T-cell (primary cell): ENCODE results near the gene DOK5. TPM values are rescaled to one million over a fixed set of nuclear protein-coding genes. Genes with fewer than 3 reads are reported as not detected.
"Not testable (repeated sequence)": the region's sequence is repeated elsewhere in the genome, so short reads cannot be mapped to it uniquely, and the experiment has no call there.

Source experiments
- ATAC-seq, 4 experiments: fragments of 200-7000 bp in 3 of 4; fragments of 150-1000 bp in 1 of 4; cut with Tn5 transposase; replicated peaks in 1 of 4; 1 replicate in 3 of 4; 2 replicates in 1 of 4; pipeline ENCODE4 v1.10.0; 2021; ENCODE audit warnings: moderate library complexity in 3 of 4, mild to moderate bottlenecking in 2 of 4, moderate number of reproducible peaks in 1 of 4
- CTCF ChIA-PET, 2 donors: fragments of 300-600 bp; sonication (Branson Sonifier 250); formaldehyde crosslinking; loops; one replicate each; lab custom pipeline; 2022; ENCODE audit warnings: antibody characterized with exemption in 2 of 2; lab: Charles Lee
- POLR2A ChIA-PET, 2 donors: fragments of 300-600 bp; sonication (Branson Sonifier 250); formaldehyde crosslinking; loops; one replicate each; lab custom pipeline; 2022; ENCODE audit warnings: antibody characterized with exemption in 2 of 2; lab: Charles Lee
- DNase-seq, 35 experiments: peaks; one replicate each; pipeline versions ENCODE4 v3.0.0 to v3.0.0-alpha.2; 2013 to 2023
- H3K27ac ChIP-seq: one replicate; pipeline ENCODE4 v1.5.1; 2013; ENCODE audit warnings: low read length
- H3K27me3 ChIP-seq, 2 experiments: replicated peaks in 1 of 2; 1 replicate in 1 of 2; 2 replicates in 1 of 2; pipeline versions ENCODE4 v1.6.1 to v1.7.0; 2013; ENCODE audit warnings: low read length in 1 of 2, mixed read lengths in 1 of 2; ENCODE audit not compliant: control insufficient read depth in 2 of 2, insufficient read depth in 2 of 2; ENCODE audit errors: extremely low read depth in 1 of 2
- H3K36me3 ChIP-seq, 2 donors: 1 replicate in 1 of 2; 2 replicates in 1 of 2; pipeline versions ENCODE4 v1.6.1 to v1.7.0; 2013; ENCODE audit warnings: low read length in 1 of 2; ENCODE audit not compliant: control insufficient read depth in 2 of 2, insufficient read depth in 1 of 2; ENCODE audit errors: extremely low read depth in 1 of 2
- H3K4me1 ChIP-seq, 2 experiments: 1 replicate in 1 of 2; 2 replicates in 1 of 2; pipeline versions ENCODE4 v1.6.1 to v1.7.0; 2013; ENCODE audit warnings: low read length in 2 of 2, mixed read lengths in 1 of 2; ENCODE audit not compliant: insufficient read depth in 2 of 2, control insufficient read depth in 1 of 2; ENCODE audit errors: extremely low read depth in 1 of 2
- H3K4me3 ChIP-seq, 2 donors: 1 replicate in 1 of 2; 2 replicates in 1 of 2; pipeline versions ENCODE4 v1.5.1 to v1.7.0; 2013; ENCODE audit warnings: mild to moderate bottlenecking in 2 of 2, low read length in 1 of 2, moderate library complexity in 1 of 2; ENCODE audit not compliant: control insufficient read depth in 1 of 2; ENCODE audit errors: extremely low read depth in 1 of 2
- H3K9me3 ChIP-seq: 2 replicates; pipeline ENCODE4 v1.7.0; 2013
- H3K27ac Mint-ChIP-seq, 2 donors: one replicate each; pipeline ENCODE4 v1.8.0; 2020 to 2021; ENCODE audit warnings: mild to moderate bottlenecking in 2 of 2, mixed read lengths in 2 of 2
- H3K27me3 Mint-ChIP-seq, 2 donors: one replicate each; pipeline ENCODE4 v1.8.0; 2021 to 2022; ENCODE audit warnings: mixed read lengths in 2 of 2
- H3K36me3 Mint-ChIP-seq: one replicate; pipeline ENCODE4 v1.8.0; 2021; ENCODE audit warnings: mixed read lengths
- H3K4me1 Mint-ChIP-seq, 3 donors: one replicate each; pipeline ENCODE4 v1.8.0; 2020 to 2022; ENCODE audit warnings: mixed read lengths in 3 of 3, mild to moderate bottlenecking in 1 of 3
- H3K4me3 Mint-ChIP-seq, 3 donors: one replicate each; pipeline ENCODE4 v1.8.0; 2020 to 2022; ENCODE audit warnings: mild to moderate bottlenecking in 3 of 3, mixed read lengths in 3 of 3, moderate library complexity in 3 of 3
- H3K9me3 Mint-ChIP-seq, 3 donors: one replicate each; pipeline ENCODE4 v1.8.0; 2020 to 2022; ENCODE audit warnings: mixed read lengths in 3 of 3
- WGBS: methylation state at CpG from one replicate; pipeline ENCODE4 v1.1.5; 2013; ENCODE audit warnings: missing lambda C conversion rate; ENCODE audit not compliant: insufficient coverage; 5-methylcytosine and 5-hydroxymethylcytosine counted together
- total RNA-seq, 35 experiments: library from RNA in 6 of 35; stranded (reverse) in 6 of 35; fragments of 120-200 nt in 1 of 35; gene quantifications; one replicate each; pipeline versions ENCODE4 v1.2.1 to v1.2.4 and lab custom pipeline; 2013 to 2026

The DOK5 gene
- total RNA-seq, 5 donors from 2014 or later (not counting 1 experiment from before 2014, with no cell fraction given) = not detected

- no peak for DNase-seq
- H3K4me1 ChIP-seq = no peaks in the 10 kb centered on the region
- H3K27me3 Mint-ChIP-seq = peaks cover 6 to 12% of the 10 kb centered on the region in 2 donors
- no peak for ATAC-seq
- H3K9me3 ChIP-seq = no peaks in the 10 kb centered on the region
- H3K36me3 Mint-ChIP-seq = no peaks in the 10 kb centered on the region
- POLR2A ChIA-PET = no interaction called here
- CTCF ChIA-PET = no interaction called here
- H3K4me3 ChIP-seq = no peak overlapping the region
- no CpG with 5 or more reads among the region's 3 CpGs for WGBS
- H3K9me3 Mint-ChIP-seq = no peaks in the 10 kb centered on the region
- H3K4me3 Mint-ChIP-seq = no peak overlapping the region
- H3K27me3 ChIP-seq = no peaks in the 10 kb centered on the region
- no peak overlapping the region for H3K27ac Mint-ChIP-seq
- no peaks in the 10 kb centered on the region for H3K36me3 ChIP-seq
- H3K27ac ChIP-seq = no peak overlapping the region
- H3K4me1 Mint-ChIP-seq = no peaks in the 10 kb centered on the region
These were observed 40.4 kb upstream of the DOK5 start for GRCh38 chr20:54435015-54435414.

DNA sequence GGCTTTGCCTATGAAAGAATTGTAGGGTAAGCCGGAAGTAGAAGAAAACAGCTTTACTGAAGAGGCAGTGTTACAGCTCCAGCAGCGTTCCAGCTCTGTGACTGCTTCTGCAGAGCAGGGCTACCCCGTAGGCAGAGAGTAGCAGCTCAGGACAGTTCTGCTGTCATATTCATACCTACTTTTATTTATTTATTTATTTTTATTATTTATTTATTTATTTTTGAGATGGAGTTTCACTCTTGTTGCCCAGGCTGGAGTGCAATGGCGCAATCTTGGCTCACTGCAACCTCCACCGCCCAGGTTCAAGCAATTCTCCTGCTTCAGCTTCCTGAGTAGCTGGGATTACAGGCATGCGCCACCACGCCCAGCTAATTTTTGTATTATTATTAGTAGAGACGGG is 39.0 kb upstream of the DOK5 start:
- H3K9me3 Mint-ChIP-seq, H3K27ac Mint-ChIP-seq, DNase-seq, ATAC-seq, H3K36me3 Mint-ChIP-seq, H3K27me3 ChIP-seq, H3K36me3 ChIP-seq, H3K9me3 ChIP-seq, H3K4me1 Mint-ChIP-seq, POLR2A ChIA-PET, H3K4me3 ChIP-seq, H3K27ac ChIP-seq, H3K4me1 ChIP-seq, H3K4me3 Mint-ChIP-seq: not testable (repeated sequence)
- CTCF ChIA-PET = interaction anchor here in 1 of 2 donors (0.6 kb wide), 1 partner anchor 97 kb away, joined by 3 read pairs; no protein-coding TSS in a partner anchor
- peaks cover 6 to 12% of the 10 kb centered on the region in 2 donors for H3K27me3 Mint-ChIP-seq
- WGBS = 76% methylated on average over 3 of the region's 8 CpGs

DNA sequence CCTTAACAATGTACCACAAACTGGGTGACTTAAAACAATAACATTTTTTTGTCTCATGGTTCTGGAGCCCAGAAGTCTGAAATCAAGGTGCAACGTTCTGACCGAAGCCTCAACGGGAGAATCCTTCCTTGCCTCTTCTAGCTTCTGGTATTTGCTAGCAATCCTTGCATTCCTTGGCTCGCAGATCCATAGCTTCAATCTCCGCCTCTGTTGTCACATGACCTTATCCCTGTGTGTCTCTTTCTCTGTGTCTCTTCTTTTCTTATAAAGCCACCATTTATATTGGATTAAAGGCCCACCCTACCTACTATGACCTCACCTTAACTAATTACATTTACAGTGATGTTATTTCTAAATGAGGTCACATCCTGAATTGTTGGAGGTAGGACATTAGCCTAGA is 37.2 kb upstream of the DOK5 start:
- ATAC-seq = no peak
- Histone ChIP-seq H3K4me3 (no peak overlapping the region), H3K4me1 (no peaks in the 10 kb centered on the region), H3K9me3 (no peaks in the 10 kb centered on the region), H3K27ac (no peak overlapping the region), H3K27me3 (no peaks in the 10 kb centered on the region), H3K36me3 (no peaks in the 10 kb centered on the region)
- Mint-ChIP-seq H3K27ac (no peak overlapping the region), H3K4me1 (no peaks in the 10 kb centered on the region), H3K27me3 (peaks cover 6 to 12% of the 10 kb centered on the region in 2 donors), H3K4me3 (no peak overlapping the region), H3K36me3 (no peaks in the 10 kb centered on the region), H3K9me3 (peaks cover 0 to 6% (median 2%) of the 10 kb centered on the region in 3 donors)
- DNase-seq = no peak
- 85% methylated on average over 3 of the region's 5 CpGs for whole genome bisulfite sequencing
- ChIA-PET CTCF (no interaction called here), POLR2A (no interaction called here)

- H3K4me1 ChIP-seq = no peaks in the 10 kb centered on the region
- no peaks in the 10 kb centered on the region for H3K36me3 ChIP-seq
- H3K4me3 ChIP-seq = no peak overlapping the region
- no peaks in the 10 kb centered on the region for H3K27me3 ChIP-seq
- Mint-ChIP-seq H3K36me3 (no peaks in the 10 kb centered on the region), H3K27ac (no peak overlapping the region), H3K4me1 (no peaks in the 10 kb centered on the region), H3K27me3 (peaks cover 5 to 7% of the 10 kb centered on the region in 2 donors), H3K4me3 (no peak overlapping the region), H3K9me3 (peaks cover 7 to 12% (median 9%) of the 10 kb centered on the region in 3 donors)
- ATAC-seq = no peak
- DNase-seq = no peak
- no peaks in the 10 kb centered on the region for H3K9me3 ChIP-seq
- no peak overlapping the region for H3K27ac ChIP-seq
- ChIA-PET CTCF (no interaction called here), POLR2A (no interaction called here)
- WGBS = 68% methylated on average over 4 of the region's 5 CpGs
These were observed 25.2 kb upstream of the DOK5 start for GRCh38 chr20:54450207-54450606.

DNA sequence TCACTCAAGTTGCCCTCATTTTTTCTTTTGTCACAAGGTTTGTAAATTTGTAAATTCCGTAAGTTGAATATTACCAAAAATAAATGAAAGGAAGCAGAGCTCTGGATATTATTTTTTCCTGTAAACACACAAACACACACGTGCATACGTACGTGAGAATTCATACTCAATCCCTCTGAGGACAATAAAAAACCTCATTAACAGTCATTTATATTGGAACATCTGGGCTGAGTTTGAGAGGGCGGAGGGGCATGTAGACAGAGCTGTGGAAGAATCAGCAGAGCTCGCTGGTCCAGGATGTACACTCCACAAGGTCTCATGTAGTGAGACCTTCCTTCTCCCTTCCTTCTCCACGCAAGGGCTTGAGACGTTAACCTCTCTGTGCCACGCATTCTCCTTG is 24.2 kb upstream of the DOK5 start:
- ChIA-PET CTCF (no interaction called here), POLR2A (no interaction called here)
- DNase-seq (no peak), ATAC-seq (no peak)
- H3K4me3 Mint-ChIP-seq = no peak overlapping the region
- Histone ChIP-seq H3K4me1 (no peaks in the 10 kb centered on the region), H3K4me3 (no peak overlapping the region), H3K36me3 (no peaks in the 10 kb centered on the region), H3K9me3 (no peaks in the 10 kb centered on the region), H3K27ac (no peak overlapping the region), H3K27me3 (no peaks in the 10 kb centered on the region)
- H3K9me3 Mint-ChIP-seq = peaks cover 7 to 12% (median 9%) of the 10 kb centered on the region in 3 donors
- no peak overlapping the region for H3K27ac Mint-ChIP-seq
- H3K27me3 Mint-ChIP-seq = peaks cover 4 to 5% of the 10 kb centered on the region in 2 donors
- H3K4me1 Mint-ChIP-seq = no peaks in the 10 kb centered on the region
- H3K36me3 Mint-ChIP-seq = no peaks in the 10 kb centered on the region
- 94% methylated on average over 4 of the region's 9 CpGs for WGBS

DNA sequence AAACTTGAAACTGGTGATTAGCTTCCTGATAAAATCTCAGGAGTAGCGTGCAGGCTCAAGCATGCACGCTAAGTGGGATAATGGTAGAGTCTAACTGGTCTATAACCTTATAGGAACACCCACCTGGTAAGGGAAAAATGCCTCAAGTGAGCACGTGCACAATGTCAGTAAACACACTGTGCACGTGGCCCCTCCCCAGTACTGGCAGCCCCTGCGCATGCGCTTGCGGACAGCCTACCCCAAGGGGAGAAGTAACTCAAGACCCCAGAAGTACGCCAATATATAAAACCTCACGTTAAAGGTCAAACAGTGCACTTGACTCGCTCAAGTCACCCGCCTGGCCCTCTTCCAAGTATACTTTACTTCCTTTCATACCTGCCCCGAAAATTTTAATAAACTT is 23.1 kb upstream of the DOK5 start:
- no peaks in the 10 kb centered on the region for H3K4me1 Mint-ChIP-seq
- no peak for ATAC-seq
- H3K27me3 Mint-ChIP-seq = peaks cover 4 to 8% of the 10 kb centered on the region in 2 donors
- ChIA-PET CTCF (no interaction called here), POLR2A (no interaction called here)
- no peak overlapping the region for H3K27ac Mint-ChIP-seq
- no peaks in the 10 kb centered on the region for H3K36me3 Mint-ChIP-seq
- Histone ChIP-seq H3K27me3 (no peaks in the 10 kb centered on the region), H3K27ac (no peak overlapping the region), H3K36me3 (no peaks in the 10 kb centered on the region), H3K4me1 (no peaks in the 10 kb centered on the region), H3K9me3 (no peaks in the 10 kb centered on the region), H3K4me3 (no peak overlapping the region)
- DNase-seq = no peak
- H3K9me3 Mint-ChIP-seq = peaks cover 7 to 15% (median 9%) of the 10 kb centered on the region in 3 donors
- 87% methylated on average over 9 of the region's 12 CpGs for WGBS
- H3K4me3 Mint-ChIP-seq = no peak overlapping the region

- 100% methylated on average over 1 of the region's 2 CpGs for WGBS
- Histone ChIP-seq H3K9me3 (no peaks in the 10 kb centered on the region), H3K4me3 (no peak overlapping the region), H3K36me3 (no peaks in the 10 kb centered on the region), H3K4me1 (no peaks in the 10 kb centered on the region), H3K27ac (no peak overlapping the region), H3K27me3 (no peaks in the 10 kb centered on the region)
- Mint-ChIP-seq H3K4me3 (no peak overlapping the region), H3K4me1 (no peaks in the 10 kb centered on the region), H3K27ac (no peak overlapping the region), H3K9me3 (peaks cover 5 to 15% (median 7%) of the 10 kb centered on the region in 3 donors), H3K27me3 (peaks cover 2 to 15% of the 10 kb centered on the region in 2 donors), H3K36me3 (no peaks in the 10 kb centered on the region)
- POLR2A ChIA-PET = no interaction called here
- no peak for DNase-seq
- ATAC-seq = no peak
- CTCF ChIA-PET = no interaction called here
These were observed 20.4 kb upstream of the DOK5 start for GRCh38 chr20:54454982-54455381.
